Heart left ventricle (tissue), 13 donors: ENCODE measurements around the gene NTM.

Source experiments
- POLR2A ChIP-seq, 2 donors: fragments of 450-650 bp; IDR thresholded peaks; one replicate each; pipeline ENCODE4 v1.6.1; 2017; ENCODE audit warnings: antibody characterized with exemption in 2 of 2, mild to moderate bottlenecking in 2 of 2, moderate library complexity in 2 of 2
- TF ChIP-seq, protein P1 (sequence below), 12 donors: fragments of 200-600 bp; sonication (generic) in 4 of 12; IDR thresholded peaks; one replicate each; pipeline versions ENCODE4 v1.5.0 to v1.8.0; 2018 to 2022; ENCODE audit warnings: antibody characterized with exemption in 12 of 12, mild to moderate bottlenecking in 5 of 12
- donor health status: ischemic (EF 13 %, LVEDD 7.1; RV severe dilation, severe dysfunction).
- donor health status: DM: no; HTN: yes; CAD: no.
- donor health status: DM: no; HTN: no; CAD: no.
- donor health status: ischemic (EF 25% LVEDD 6.9; RV normal size, moderate dysfunction).
- donor health status: ischemic (EF 25% LVEDD 5.7; RV mildly dilated, moderate dysfunction).
- donor health status: ischemic (EF 35%, LVEDD 5.7; RV mildly dilated, moderate dysfunction).
- donor health status: nonischemic (EF 11% LVEDD 7.7; RV severe dilation, severe dysfunction).
- donor health status: DM: yes; HTN: yes; CAD: no.
- donor health status: PGD.
- donor health status: ischemic (EF 29% LVEDD 5.4; RV normal size, mild dysfunction).
- donor health status: nonischemic (EF 23%, LVEDD 6.1; RV moderate dilation, normal function).

DNA sequence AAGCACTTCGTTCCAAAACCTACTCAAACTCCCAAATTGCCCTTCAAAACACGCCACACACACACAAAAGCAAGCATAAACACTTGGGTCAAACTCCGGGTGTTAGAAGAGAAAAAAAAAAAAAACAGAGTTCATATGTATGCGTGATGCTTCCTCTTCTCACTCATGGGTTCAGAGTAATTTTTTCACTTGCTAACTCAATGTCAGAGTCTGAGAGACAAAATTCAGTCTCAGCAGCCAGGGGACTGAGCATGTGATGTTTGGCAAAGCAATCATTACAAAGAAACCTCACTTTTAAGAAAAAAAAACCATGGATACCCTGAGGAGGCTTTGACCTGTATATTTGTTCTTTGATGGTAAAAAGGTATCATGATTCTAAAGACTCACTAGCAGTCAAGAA is 461.7 kb downstream of the NTM start:
- TF ChIP-seq, protein P1, sequence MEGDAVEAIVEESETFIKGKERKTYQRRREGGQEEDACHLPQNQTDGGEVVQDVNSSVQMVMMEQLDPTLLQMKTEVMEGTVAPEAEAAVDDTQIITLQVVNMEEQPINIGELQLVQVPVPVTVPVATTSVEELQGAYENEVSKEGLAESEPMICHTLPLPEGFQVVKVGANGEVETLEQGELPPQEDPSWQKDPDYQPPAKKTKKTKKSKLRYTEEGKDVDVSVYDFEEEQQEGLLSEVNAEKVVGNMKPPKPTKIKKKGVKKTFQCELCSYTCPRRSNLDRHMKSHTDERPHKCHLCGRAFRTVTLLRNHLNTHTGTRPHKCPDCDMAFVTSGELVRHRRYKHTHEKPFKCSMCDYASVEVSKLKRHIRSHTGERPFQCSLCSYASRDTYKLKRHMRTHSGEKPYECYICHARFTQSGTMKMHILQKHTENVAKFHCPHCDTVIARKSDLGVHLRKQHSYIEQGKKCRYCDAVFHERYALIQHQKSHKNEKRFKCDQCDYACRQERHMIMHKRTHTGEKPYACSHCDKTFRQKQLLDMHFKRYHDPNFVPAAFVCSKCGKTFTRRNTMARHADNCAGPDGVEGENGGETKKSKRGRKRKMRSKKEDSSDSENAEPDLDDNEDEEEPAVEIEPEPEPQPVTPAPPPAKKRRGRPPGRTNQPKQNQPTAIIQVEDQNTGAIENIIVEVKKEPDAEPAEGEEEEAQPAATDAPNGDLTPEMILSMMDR (IDR thresholded peaks at IDR 0.05), result no peak
- no peak for TF ChIP-seq POLR2A (IDR thresholded peaks at IDR 0.05)
